ENCODE data around the gene OR9I1. TPM values are rescaled to one million over a fixed set of nuclear protein-coding genes. Genes with fewer than 3 reads are reported as not detected.

Gene OR9I1
- total RNA-seq, 2 experiments from 2014 or later = not detected

DNA sequence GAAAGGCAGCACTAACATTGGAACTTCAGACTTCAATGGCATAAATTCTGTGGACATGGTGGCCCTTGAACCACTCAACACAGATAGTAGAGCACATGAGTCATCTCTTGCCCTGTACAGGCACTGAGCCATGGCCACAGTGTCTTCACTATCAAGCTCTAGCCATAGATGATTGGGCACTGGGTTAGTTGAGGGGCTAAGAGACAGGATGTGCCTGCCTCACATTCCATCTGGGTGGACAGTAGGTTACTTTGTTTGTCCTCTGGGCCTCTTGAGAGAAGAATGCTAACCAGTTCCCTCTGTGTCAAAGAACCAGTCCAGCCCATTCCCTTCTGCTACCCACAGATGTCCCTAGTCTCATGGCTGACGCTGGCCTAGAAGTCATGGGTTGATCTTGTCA is 54.7 kb downstream of the OR9I1 start:
- no peak for ATAC-seq
- Mint-ChIP-seq H3K27me3 (no peaks in the 10 kb centered on the region), H3K4me1 (no peaks in the 10 kb centered on the region), H3K27ac (no peak overlapping the region), H3K4me3 (no peak overlapping the region), H3K9me3 (ENCODE audit: low read depth) (peaks cover 2% of the 10 kb centered on the region), H3K36me3 (no peaks in the 10 kb centered on the region)
- no peak for DNase-seq
- CTCF ChIA-PET = no interaction called here

GRCh38 chr11:58068655-58069054 is 56.7 kb downstream of the OR9I1 start:
- ATAC-seq = no peak
- Mint-ChIP-seq H3K4me1 (no peaks in the 10 kb centered on the region), H3K27ac (no peak overlapping the region), H3K27me3 (peaks cover 3% of the 10 kb centered on the region), H3K36me3 (no peaks in the 10 kb centered on the region), H3K9me3 (ENCODE audit: low read depth) (peaks cover under 1% of the 10 kb centered on the region), H3K4me3 (no peak overlapping the region)
- DNase-seq = no peak
- CTCF ChIA-PET = interaction anchor here (1.0 kb wide), 1 partner anchor 11 kb away, joined by 3 read pairs; no protein-coding TSS in a partner anchor

GRCh38 chr11:58067685-58068084 is 57.6 kb downstream of the OR9I1 start:
- no peak for DNase-seq
- peaks cover 3% of the 10 kb centered on the region for H3K27me3 Mint-ChIP-seq
- CTCF ChIA-PET = no interaction called here
- no peaks in the 10 kb centered on the region for H3K9me3 Mint-ChIP-seq (ENCODE audit: low read depth)
- no peak for ATAC-seq
- H3K4me3 Mint-ChIP-seq = no peak overlapping the region
- no peak overlapping the region for H3K27ac Mint-ChIP-seq
- H3K4me1 Mint-ChIP-seq = no peaks in the 10 kb centered on the region
- H3K36me3 Mint-ChIP-seq = no peaks in the 10 kb centered on the region

Other genes with a start within 250 kb of the OR9I1 start
- gene OR9Q1, start 101.6 kb downstream of the OR9I1 start, total RNA-seq = not detected
- gene OR6Q1, start 94.6 kb downstream of the OR9I1 start, total RNA-seq = not detected
- not detected for gene OR9Q2, start 63.5 kb upstream of the OR9I1 start, total RNA-seq
- gene OR1S2, start 78.6 kb upstream of the OR9I1 start, total RNA-seq = not detected
- gene OR1S1, start 87.2 kb upstream of the OR9I1 start, total RNA-seq = not detected
- gene OR10Q1, start 103.4 kb upstream of the OR9I1 start, total RNA-seq = not detected
- gene OR10W1, start 142.7 kb upstream of the OR9I1 start, total RNA-seq = not detected
- gene OR5B17, start 233.5 kb upstream of the OR9I1 start, total RNA-seq = not detected